ELR (cell line): ENCODE results near the gene SHANK1.

Experiments
- DNase-seq: peaks from one replicate; pipeline ENCODE4 v3.0.0-alpha.2; 2015; ENCODE audit warnings: low read depth

SHANK1 gene

GRCh38 chr19:50711805-50712204 lies 7.8 kb downstream of the SHANK1 start:
- DNase-seq = no peak

- DNase-seq = no peak
Measured at GRCh38 chr19:50711196-50711595, 8.4 kb downstream of the SHANK1 start.

GRCh38 chr19:50710612-50711011 lies 9.0 kb downstream of the SHANK1 start:
- no peak for DNase-seq

GRCh38 chr19:50710094-50710493 lies 9.5 kb downstream of the SHANK1 start:
- no peak for DNase-seq

- DNase-seq = peak; percentile 33
Measured at GRCh38 chr19:50708179-50708879, 11.3 kb downstream of the SHANK1 start.

- no peak for DNase-seq
Measured at GRCh38 chr19:50706387-50706786, 13.2 kb downstream of the SHANK1 start.

- DNase-seq = peak; percentile 88
Measured at GRCh38 chr19:50705422-50706019, 14.1 kb downstream of the SHANK1 start.

- DNase-seq = no peak
Measured at GRCh38 chr19:50703915-50704796, 15.4 kb downstream of the SHANK1 start.

- peak; percentile 81 for DNase-seq
Measured at GRCh38 chr19:50702871-50703829, 16.5 kb downstream of the SHANK1 start.

- DNase-seq = no peak
Measured at GRCh38 chr19:50702158-50702870, 17.3 kb downstream of the SHANK1 start.

- DNase-seq = no peak
Measured at GRCh38 chr19:50701367-50701985, 18.1 kb downstream of the SHANK1 start.

- no peak for DNase-seq
Measured at GRCh38 chr19:50697414-50698124, 22.0 kb downstream of the SHANK1 start.

- DNase-seq = no peak
Measured at GRCh38 chr19:50696094-50696483, 23.5 kb downstream of the SHANK1 start.

GRCh38 chr19:50695251-50696093 lies 24.1 kb downstream of the SHANK1 start:
- DNase-seq = peak; percentile 28

GRCh38 chr19:50694815-50695145 lies 24.8 kb downstream of the SHANK1 start:
- DNase-seq = no peak

- DNase-seq = no peak
Measured at GRCh38 chr19:50693064-50693975, 26.3 kb downstream of the SHANK1 start.

GRCh38 chr19:50690439-50690838 lies 29.2 kb downstream of the SHANK1 start:
- DNase-seq = no peak

GRCh38 chr19:50688766-50689165 lies 30.8 kb downstream of the SHANK1 start:
- no peak for DNase-seq
